ENCODE measurements around the gene TNS3. TPM values are rescaled to one million over a fixed set of nuclear protein-coding genes. Genes with fewer than 3 reads are reported as not detected.

The TNS3 gene
- total and polyA plus RNA-seq, 2 of the 13 experiments (the other 11 are each of a cell fraction or from before 2014, with no cell fraction given): 52.9 to 55.7 TPM

- BruUV-seq (replicated peaks): no TSS peak
- CTCF ChIA-PET (ENCODE audit: low intra/inter-chr PET ratio, low total read pairs): no interaction called here
- in situ Hi-C loops (cut with HindIII; ENCODE audit: extremely low pct_ligation_motif_present, low pct_unique_long_range_greater_than_20kb): no loop called here
These were observed 181.1 kb downstream of the TNS3 start for GRCh38 chr7:47400741-47401206.

GRCh38 chr7:47400001-47400400, 181.9 kb downstream of the TNS3 start:
- POLR2A ChIA-PET: no interaction called here
- in situ Hi-C loops (cut with HindIII; ENCODE audit: extremely low pct_ligation_motif_present, low pct_unique_long_range_greater_than_20kb): no loop called here
- no peaks in the 10 kb centered on the region for H3K4me1 ChIP-seq (ENCODE audit: insufficient read depth, low read length)
- no peak overlapping the region for H3K4me2 ChIP-seq (ENCODE audit: low read depth, low read length)
- no TSS peak for BruUV-seq (replicated peaks)
- no peak overlapping the region for H3K27ac ChIP-seq (ENCODE audit: extremely low read length, insufficient read depth, low read length)
- no peaks in the 10 kb centered on the region for H3K79me2 ChIP-seq (ENCODE audit: insufficient read depth, low read length)
- peaks cover 46 to 91% of the 10 kb centered on the region in 2 experiments for H3K36me3 ChIP-seq (replicated peaks in 1 of 2; ENCODE audit: control insufficient read depth in 1 of 2, insufficient read depth in 2 of 2, low read length in 2 of 2)
- no peak for ATAC-seq
- H3K4me3 ChIP-seq (replicated peaks in 1 of 3; ENCODE audit: insufficient read depth in 1 of 3, low read depth in 2 of 3, low read length in 3 of 3): no peak overlapping the region
- H3K27me3 ChIP-seq (ENCODE audit: control insufficient read depth in 1 of 2, insufficient read depth in 2 of 2, low read length in 2 of 2): no peaks in the 10 kb centered on the region
- H3K9ac ChIP-seq (ENCODE audit: insufficient read depth, low read depth, low read length): no peak overlapping the region
- H4K20me1 ChIP-seq (ENCODE audit: insufficient read depth, low read length): peaks cover 9% of the 10 kb centered on the region
- DNase-seq (ENCODE audit: low spot score): no peak
- CTCF ChIA-PET (ENCODE audit: low intra/inter-chr PET ratio, low total read pairs): no interaction called here
- no peaks in the 10 kb centered on the region for H3K9me3 ChIP-seq (ENCODE audit: low read length)
- H2AFZ ChIP-seq (ENCODE audit: low read length): no peak overlapping the region
- 100% methylated on average over 2 of the region's 2 CpGs for WGBS (ENCODE audit: low lambda C conversion rate)
- intact Hi-C loops (cut with micrococcal nuclease; ENCODE audit: unreplicated experiment): no loop called here
- FAIRE-seq: no peak
- TF ChIP-seq SP2 (CRISPR knock-in tag; IDR thresholded peaks at IDR 0.05): no peak
- TF ChIP-seq ZNF563 (CRISPR knock-in tag; IDR thresholded peaks at IDR 0.05): no peak
- no peak for TF ChIP-seq ZNF350 (CRISPR knock-in tag; IDR thresholded peaks at IDR 0.05; ENCODE audit: borderline replicate concordance, low read depth)
- no peak for TF ChIP-seq ZBED4 (CRISPR knock-in tag; IDR thresholded peaks at IDR 0.05; ENCODE audit: borderline replicate concordance)
- TF ChIP-seq MED1 (CRISPR knock-in tag; IDR thresholded peaks at IDR 0.05): no peak
- no peak for TF ChIP-seq ZSCAN22 (CRISPR knock-in tag; IDR thresholded peaks at IDR 0.05)
- TF ChIP-seq ZNF513 (CRISPR knock-in tag; conservative IDR thresholded peaks at IDR 0.05): no peak
- TF ChIP-seq ZNF572 (CRISPR knock-in tag; IDR thresholded peaks at IDR 0.05): no peak
- TF ChIP-seq ZNF788 (CRISPR knock-in tag; IDR thresholded peaks at IDR 0.05; ENCODE audit: borderline replicate concordance): no peak
- TF ChIP-seq ZNF253 (CRISPR knock-in tag; IDR thresholded peaks at IDR 0.05; ENCODE audit: borderline replicate concordance): no peak
- TF ChIP-seq ZNF333 (CRISPR knock-in tag; IDR thresholded peaks at IDR 0.05; ENCODE audit: borderline replicate concordance): no peak

More at GRCh38 chr7:47400741-47401206, 181.1 kb downstream of the TNS3 start:
- no peak overlapping the region for H3K4me2 ChIP-seq (ENCODE audit: low read depth, low read length)
- no peak overlapping the region for H3K9ac ChIP-seq (ENCODE audit: insufficient read depth, low read depth, low read length)
- ATAC-seq (peak; percentile 12; the same call in 1 of the 3 replicates), FAIRE-seq (no peak), DNase-seq (ENCODE audit: low spot score) (no peak)
- H3K27me3 ChIP-seq (ENCODE audit: control insufficient read depth in 1 of 2, insufficient read depth in 2 of 2, low read length in 2 of 2): no peaks in the 10 kb centered on the region
- no peak overlapping the region for H2AFZ ChIP-seq (ENCODE audit: low read length)
- H3K36me3 ChIP-seq (replicated peaks in 1 of 2; ENCODE audit: control insufficient read depth in 1 of 2, insufficient read depth in 2 of 2, low read length in 2 of 2): peaks cover 41 to 89% of the 10 kb centered on the region in 2 experiments
- no peak overlapping the region for H3K4me3 ChIP-seq (replicated peaks in 1 of 3; ENCODE audit: insufficient read depth in 1 of 3, low read depth in 2 of 3, low read length in 3 of 3)
- H3K9me3 ChIP-seq (ENCODE audit: low read length): no peaks in the 10 kb centered on the region
- H3K79me2 ChIP-seq (ENCODE audit: insufficient read depth, low read length): no peaks in the 10 kb centered on the region
- peak; percentile 86 for TF ChIP-seq AGO2 (optimal IDR thresholded peaks at IDR 0.05; ENCODE audit: low read depth, low read length)
- TF ChIP-seq NCOR1 (IDR thresholded peaks at IDR 0.05; ENCODE audit: borderline replicate concordance, low read length): no peak
- H4K20me1 ChIP-seq (ENCODE audit: insufficient read depth, low read length): peaks cover 17% of the 10 kb centered on the region
- 95% methylated on average over 17 of the region's 21 CpGs for WGBS (ENCODE audit: low lambda C conversion rate)
- intact Hi-C loops (cut with micrococcal nuclease; ENCODE audit: unreplicated experiment): no loop called here
- POLR2A ChIA-PET: no interaction called here
- peaks cover 7% of the 10 kb centered on the region for H3K4me1 ChIP-seq (ENCODE audit: insufficient read depth, low read length)
- no peak overlapping the region for H3K27ac ChIP-seq (ENCODE audit: extremely low read length, insufficient read depth, low read length)

All from HepG2 (cell line).